ENCODE data around the gene EPHA6. TPM values are rescaled to one million over a fixed set of nuclear protein-coding genes. Genes with fewer than 3 reads are reported as not detected.
"Not testable (repeated sequence)": the region's sequence is repeated elsewhere in the genome, so short reads cannot be mapped to it uniquely, and the experiment has no call there.

EPHA6 gene
- total RNA-seq, 2 donors from 2014 or later: not detected

GRCh38 chr3:97009427-97010019 is 195.1 kb downstream of the EPHA6 start:
- Mint-ChIP-seq H3K9me3 (peaks cover 17 to 23% of the 10 kb centered on the region in 2 donors), H3K27me3 (ENCODE audit: low read depth) (no peaks in the 10 kb centered on the region), H3K4me1 (ENCODE audit: low read depth) (no peaks in the 10 kb centered on the region), H3K27ac (no peak overlapping the region), H3K36me3 (ENCODE audit: insufficient read depth in 2 of 2) (peaks cover 0 to 2% of the 10 kb centered on the region in 2 donors), H3K4me3 (no peak overlapping the region)
- DNase-seq (no peak), ATAC-seq (replicated peaks in 1 of 2) (no peak)

GRCh38 chr3:97010881-97011657 is 196.7 kb downstream of the EPHA6 start:
- Mint-ChIP-seq H3K27ac (no peak overlapping the region), H3K27me3 (ENCODE audit: low read depth) (no peaks in the 10 kb centered on the region), H3K4me3 (no peak overlapping the region), H3K36me3 (ENCODE audit: insufficient read depth in 2 of 2) (peaks cover 0 to 2% of the 10 kb centered on the region in 2 donors), H3K9me3 (peaks cover 14 to 19% of the 10 kb centered on the region in 2 donors), H3K4me1 (ENCODE audit: low read depth) (no peaks in the 10 kb centered on the region)
- ATAC-seq (replicated peaks in 1 of 2) (no peak), DNase-seq (no peak)

- no peaks in the 10 kb centered on the region for H3K4me1 Mint-ChIP-seq (ENCODE audit: low read depth)
- H3K27me3 Mint-ChIP-seq (ENCODE audit: low read depth): no peaks in the 10 kb centered on the region
- ATAC-seq (replicated peaks in 1 of 2) (no peak), DNase-seq (no peak)
- H3K9me3 Mint-ChIP-seq: peaks cover 12 to 14% of the 10 kb centered on the region in 2 donors
- no peak overlapping the region for H3K4me3 Mint-ChIP-seq
- H3K27ac Mint-ChIP-seq: no peak overlapping the region
- no peaks in the 10 kb centered on the region for H3K36me3 Mint-ChIP-seq (ENCODE audit: insufficient read depth in 2 of 2)
Measured at GRCh38 chr3:97021778-97022177, 207.4 kb downstream of the EPHA6 start.

GRCh38 chr3:97025612-97026011 is 211.2 kb downstream of the EPHA6 start:
- H3K4me3 Mint-ChIP-seq; H3K36me3 Mint-ChIP-seq (ENCODE audit: insufficient read depth in 2 of 2); H3K9me3 Mint-ChIP-seq; H3K4me1 Mint-ChIP-seq (ENCODE audit: low read depth); H3K27me3 Mint-ChIP-seq (ENCODE audit: low read depth); DNase-seq; H3K27ac Mint-ChIP-seq; ATAC-seq (replicated peaks in 1 of 2): not testable (repeated sequence)

- ATAC-seq (replicated peaks in 1 of 2) (no peak), DNase-seq (no peak)
- no peaks in the 10 kb centered on the region for H3K4me1 Mint-ChIP-seq (ENCODE audit: low read depth)
- H3K36me3 Mint-ChIP-seq (ENCODE audit: insufficient read depth in 2 of 2): no peaks in the 10 kb centered on the region
- no peak overlapping the region for H3K4me3 Mint-ChIP-seq
- H3K27ac Mint-ChIP-seq: no peak overlapping the region
- peaks cover 3 to 4% of the 10 kb centered on the region in 2 donors for H3K9me3 Mint-ChIP-seq
- H3K27me3 Mint-ChIP-seq (ENCODE audit: low read depth): no peaks in the 10 kb centered on the region
Measured at GRCh38 chr3:97029972-97030371, 215.6 kb downstream of the EPHA6 start.

- Mint-ChIP-seq H3K4me1 (ENCODE audit: low read depth) (no peaks in the 10 kb centered on the region), H3K27me3 (ENCODE audit: low read depth) (no peaks in the 10 kb centered on the region), H3K9me3 (peaks cover 0 to 5% of the 10 kb centered on the region in 2 donors), H3K27ac (no peak overlapping the region), H3K4me3 (no peak overlapping the region), H3K36me3 (ENCODE audit: insufficient read depth in 2 of 2) (no peaks in the 10 kb centered on the region)
- no peak for ATAC-seq (replicated peaks in 1 of 2)
- no peak for DNase-seq
Measured at GRCh38 chr3:97037294-97037943, 223.0 kb downstream of the EPHA6 start.

- Mint-ChIP-seq H3K4me3 (no peak overlapping the region), H3K9me3 (peaks cover 0 to 2% of the 10 kb centered on the region in 2 donors), H3K4me1 (ENCODE audit: low read depth) (no peaks in the 10 kb centered on the region), H3K27ac (no peak overlapping the region), H3K36me3 (ENCODE audit: insufficient read depth in 2 of 2) (no peaks in the 10 kb centered on the region), H3K27me3 (ENCODE audit: low read depth) (no peaks in the 10 kb centered on the region)
- no peak for ATAC-seq (replicated peaks in 1 of 2)
- no peak for DNase-seq
Measured at GRCh38 chr3:97043411-97043810, 229.0 kb downstream of the EPHA6 start.

- H3K4me1 Mint-ChIP-seq (ENCODE audit: low read depth): no peaks in the 10 kb centered on the region
Measured at GRCh38 chr3:97057365-97057764, 243.0 kb downstream of the EPHA6 start.

GRCh38 chr3:97059168-97059567 is 244.8 kb downstream of the EPHA6 start:
- H3K27ac Mint-ChIP-seq: no peak overlapping the region
- no peaks in the 10 kb centered on the region for H3K27me3 Mint-ChIP-seq (ENCODE audit: low read depth)
- ATAC-seq (replicated peaks in 1 of 2) (no peak), DNase-seq (no peak)
- H3K4me1 Mint-ChIP-seq (ENCODE audit: low read depth): no peaks in the 10 kb centered on the region
- H3K4me3 Mint-ChIP-seq: no peak overlapping the region
- H3K9me3 Mint-ChIP-seq: peaks cover 0 to 5% of the 10 kb centered on the region in 2 donors
- peaks cover 0 to 2% of the 10 kb centered on the region in 2 donors for H3K36me3 Mint-ChIP-seq (ENCODE audit: insufficient read depth in 2 of 2)

More at GRCh38 chr3:97057365-97057764, 243.0 kb downstream of the EPHA6 start:
- Mint-ChIP-seq H3K4me3 (no peak overlapping the region), H3K36me3 (ENCODE audit: insufficient read depth in 2 of 2) (peaks cover 0 to 2% of the 10 kb centered on the region in 2 donors), H3K9me3 (peaks cover 0 to 5% of the 10 kb centered on the region in 2 donors), H3K27me3 (ENCODE audit: low read depth) (no peaks in the 10 kb centered on the region), H3K27ac (no peak overlapping the region)
- DNase-seq: no peak
- no peak for ATAC-seq (replicated peaks in 1 of 2)

GRCh38 chr3:97066531-97066930 is 252.1 kb downstream of the EPHA6 start:
- ATAC-seq (replicated peaks in 1 of 2): no peak
- Mint-ChIP-seq H3K4me1 (ENCODE audit: low read depth) (no peaks in the 10 kb centered on the region), H3K36me3 (ENCODE audit: insufficient read depth in 2 of 2) (no peaks in the 10 kb centered on the region), H3K27me3 (ENCODE audit: low read depth) (no peaks in the 10 kb centered on the region), H3K27ac (no peak overlapping the region), H3K4me3 (no peak overlapping the region), H3K9me3 (peaks cover 0 to 4% of the 10 kb centered on the region in 2 donors)
- DNase-seq: no peak

- no peak for ATAC-seq (replicated peaks in 1 of 2)
- H3K27ac Mint-ChIP-seq: no peak overlapping the region
- no peaks in the 10 kb centered on the region for H3K36me3 Mint-ChIP-seq (ENCODE audit: insufficient read depth in 2 of 2)
- H3K9me3 Mint-ChIP-seq: peaks cover 4% of the 10 kb centered on the region in 2 donors
- DNase-seq: no peak
- H3K27me3 Mint-ChIP-seq (ENCODE audit: low read depth): no peaks in the 10 kb centered on the region
- H3K4me1 Mint-ChIP-seq (ENCODE audit: low read depth): no peaks in the 10 kb centered on the region
- no peak overlapping the region for H3K4me3 Mint-ChIP-seq
Measured at GRCh38 chr3:97070302-97070701, 255.9 kb downstream of the EPHA6 start.

GRCh38 chr3:97074546-97074945 is 260.2 kb downstream of the EPHA6 start:
- Mint-ChIP-seq H3K27me3 (ENCODE audit: low read depth) (no peaks in the 10 kb centered on the region), H3K27ac (no peak overlapping the region), H3K36me3 (ENCODE audit: insufficient read depth in 2 of 2) (no peaks in the 10 kb centered on the region), H3K9me3 (peaks cover 3 to 5% of the 10 kb centered on the region in 2 donors), H3K4me3 (no peak overlapping the region), H3K4me1 (ENCODE audit: low read depth) (no peaks in the 10 kb centered on the region)
- ATAC-seq (replicated peaks in 1 of 2): no peak
- DNase-seq: no peak

- no peaks in the 10 kb centered on the region for H3K36me3 Mint-ChIP-seq (ENCODE audit: insufficient read depth in 2 of 2)
- H3K27ac Mint-ChIP-seq: no peak overlapping the region
- peaks cover 3 to 4% of the 10 kb centered on the region in 2 donors for H3K9me3 Mint-ChIP-seq
- DNase-seq: no peak
- H3K27me3 Mint-ChIP-seq (ENCODE audit: low read depth): no peaks in the 10 kb centered on the region
- no peak for ATAC-seq (replicated peaks in 1 of 2)
- H3K4me3 Mint-ChIP-seq: no peak overlapping the region
- no peaks in the 10 kb centered on the region for H3K4me1 Mint-ChIP-seq (ENCODE audit: low read depth)
Measured at GRCh38 chr3:97076673-97077072, 262.3 kb downstream of the EPHA6 start.
